ENCODE measurements around the gene DLGAP1. TPM values are rescaled to one million over a fixed set of nuclear protein-coding genes. Genes with fewer than 3 reads are reported as not detected.
A peak's percentile ranks its signal among the peaks of the same experiment; 100 is the strongest.
"Not testable (repeated sequence)": the region's sequence is repeated elsewhere in the genome, so short reads cannot be mapped to it uniquely, and the experiment has no call there.

DLGAP1 gene
- total RNA-seq, 2 experiments from 2014 or later, result 0.53 to 1.5 TPM

- H3K27me3 Mint-ChIP-seq, result no peaks in the 10 kb centered on the region
- H3K4me3 Mint-ChIP-seq, result no peak overlapping the region
- CTCF ChIA-PET, result interaction anchor here (0.5 to 3.1 kb wide), 8 partner anchors 10 to 308 kb away, joined by 3 to 51 read pairs (median 6); no protein-coding TSS in a partner anchor
- H3K4me1 Mint-ChIP-seq, result peaks cover 22% of the 10 kb centered on the region
- peak; percentile 56 for DNase-seq
- no peak overlapping the region for H3K27ac Mint-ChIP-seq
- POLR2A ChIA-PET, result interaction anchor here (0.6 to 7.5 kb wide), 18 partner anchors 11 to 358 kb away, joined by 3 to 239 read pairs (median 4); partner anchors contain the start of gene TGIF1
- peaks cover 14% of the 10 kb centered on the region for H3K36me3 Mint-ChIP-seq (ENCODE audit: low read depth)
- peaks cover 3% of the 10 kb centered on the region for H3K9me3 Mint-ChIP-seq
These were observed 849.1 kb downstream of the DLGAP1 start for GRCh38 chr18:3605954-3606443.

GRCh38 chr18:3605486-3605952 lies 849.6 kb downstream of the DLGAP1 start:
- peaks cover 14% of the 10 kb centered on the region for H3K36me3 Mint-ChIP-seq (ENCODE audit: low read depth)
- no peaks in the 10 kb centered on the region for H3K27me3 Mint-ChIP-seq
- H3K4me1 Mint-ChIP-seq, result peaks cover 22% of the 10 kb centered on the region
- no peak overlapping the region for H3K4me3 Mint-ChIP-seq
- CTCF ChIA-PET, result interaction anchor here (1.1 to 3.1 kb wide), 7 partner anchors 10 to 308 kb away, joined by 4 to 51 read pairs (median 7); no protein-coding TSS in a partner anchor
- H3K27ac Mint-ChIP-seq, result no peak overlapping the region
- H3K9me3 Mint-ChIP-seq, result peaks cover 3% of the 10 kb centered on the region
- POLR2A ChIA-PET, result interaction anchor here (0.7 to 7.5 kb wide), 20 partner anchors 10 to 544 kb away, joined by 3 to 239 read pairs (median 4); partner anchors contain the start of gene TGIF1
- no peak for DNase-seq

GRCh38 chr18:3604498-3605408 lies 850.4 kb downstream of the DLGAP1 start:
- no peak overlapping the region for H3K27ac Mint-ChIP-seq
- POLR2A ChIA-PET, result interaction anchor here (0.7 to 7.5 kb wide), 23 partner anchors 8 to 545 kb away, joined by 3 to 239 read pairs (median 6); partner anchors contain the start of genes MYL12A, MYL12B and TGIF1
- CTCF ChIA-PET, result interaction anchor here (1.1 to 3.1 kb wide), 9 partner anchors 9 to 307 kb away, joined by 4 to 51 read pairs (median 8); no protein-coding TSS in a partner anchor
- peak; percentile 50 for DNase-seq
- peaks cover 3% of the 10 kb centered on the region for H3K9me3 Mint-ChIP-seq
- H3K36me3 Mint-ChIP-seq (ENCODE audit: low read depth), result peaks cover 14% of the 10 kb centered on the region
- H3K4me3 Mint-ChIP-seq, result no peak overlapping the region
- H3K4me1 Mint-ChIP-seq, result peaks cover 18% of the 10 kb centered on the region
- no peaks in the 10 kb centered on the region for H3K27me3 Mint-ChIP-seq

DNA sequence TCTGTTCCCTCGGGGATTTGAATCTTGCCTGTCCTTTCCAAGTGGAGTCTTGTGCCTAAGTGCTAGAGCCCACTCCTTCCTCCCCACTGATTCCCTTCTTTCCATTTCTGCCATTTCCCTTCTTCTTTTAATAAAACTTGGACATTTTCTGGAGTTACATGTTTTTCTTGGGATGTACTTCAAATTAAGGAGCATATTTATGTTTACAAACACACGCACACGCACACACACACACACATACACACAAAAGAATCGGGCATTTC lies 850.9 kb downstream of the DLGAP1 start:
- Mint-ChIP-seq H3K4me3 (no peak overlapping the region), H3K27me3 (no peaks in the 10 kb centered on the region), H3K27ac (no peak overlapping the region), H3K9me3 (peaks cover 3% of the 10 kb centered on the region), H3K4me1 (peaks cover 20% of the 10 kb centered on the region), H3K36me3 (ENCODE audit: low read depth) (peaks cover 11% of the 10 kb centered on the region)
- DNase-seq, result no peak
- ChIA-PET POLR2A (interaction anchor here (0.7 to 7.5 kb wide), 13 partner anchors 8 to 1034 kb away, joined by 3 to 239 read pairs (median 9); partner anchors contain the start of genes MYL12A, MYL12B and TGIF1), CTCF (interaction anchor here (1.4 to 3.0 kb wide), 5 partner anchors 10 to 307 kb away, joined by 4 to 40 read pairs (median 8); no protein-coding TSS in a partner anchor)

- ChIA-PET CTCF (interaction anchor here (1.4 to 3.0 kb wide), 5 partner anchors 9 to 306 kb away, joined by 4 to 40 read pairs (median 8); no protein-coding TSS in a partner anchor), POLR2A (interaction anchor here (0.7 to 7.5 kb wide), 22 partner anchors 8 to 1034 kb away, joined by 3 to 239 read pairs (median 5); partner anchors contain the start of genes MYL12A, MYL12B and TGIF1)
- Mint-ChIP-seq H3K4me3 (no peak overlapping the region), H3K27ac (no peak overlapping the region), H3K36me3 (ENCODE audit: low read depth) (peaks cover 11% of the 10 kb centered on the region), H3K4me1 (peaks cover 23% of the 10 kb centered on the region), H3K27me3 (no peaks in the 10 kb centered on the region), H3K9me3 (peaks cover 3% of the 10 kb centered on the region)
- peak; percentile 20 for DNase-seq
These were observed 851.5 kb downstream of the DLGAP1 start for GRCh38 chr18:3603421-3604234.

DNA sequence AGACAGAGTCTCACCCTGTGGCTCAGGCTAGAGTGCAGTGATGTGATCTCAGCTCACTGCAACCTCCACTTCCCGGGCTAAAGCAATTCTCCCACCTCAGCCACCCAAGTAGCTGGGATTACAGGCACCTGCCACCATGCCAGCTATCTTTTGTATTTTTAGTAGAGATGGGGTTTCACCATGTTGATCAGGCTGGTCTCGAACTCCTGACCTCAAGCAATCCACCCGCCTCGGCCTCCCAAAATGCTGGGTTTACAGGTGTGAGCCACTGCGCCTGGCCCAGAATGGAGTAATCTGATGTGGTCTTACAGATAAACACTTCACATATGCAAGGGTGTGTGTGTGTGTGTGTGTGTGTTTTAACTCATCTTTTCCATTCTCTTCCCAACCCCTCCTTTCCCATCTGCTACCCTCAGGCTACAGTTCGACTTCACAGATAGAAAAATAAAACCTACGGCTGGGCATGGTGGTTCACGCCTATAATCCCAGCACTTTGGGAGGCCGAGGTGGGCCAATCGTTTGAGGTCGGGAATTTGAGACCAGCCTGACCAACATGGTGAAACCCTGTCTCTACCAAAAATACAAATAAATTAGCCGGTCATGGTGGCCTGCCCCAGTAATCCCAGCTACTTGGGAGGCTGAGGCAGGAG lies 853.9 kb downstream of the DLGAP1 start:
- not testable (repeated sequence) for H3K4me3 Mint-ChIP-seq, H3K9me3 Mint-ChIP-seq, H3K27me3 Mint-ChIP-seq, H3K27ac Mint-ChIP-seq, DNase-seq
- peaks cover 23% of the 10 kb centered on the region for H3K36me3 Mint-ChIP-seq (ENCODE audit: low read depth)
- CTCF ChIA-PET, result interaction anchor here (1.4 to 3.0 kb wide), 2 partner anchors 65 to 148 kb away, joined by 4 to 22 read pairs; no protein-coding TSS in a partner anchor
- POLR2A ChIA-PET, result interaction anchor here (3.0 to 4.0 kb wide), 2 partner anchors 151 to 340 kb away, joined by 21 to 66 read pairs; partner anchors contain the start of genes MYL12B and TGIF1
- H3K4me1 Mint-ChIP-seq, result peaks cover 28% of the 10 kb centered on the region

DNA sequence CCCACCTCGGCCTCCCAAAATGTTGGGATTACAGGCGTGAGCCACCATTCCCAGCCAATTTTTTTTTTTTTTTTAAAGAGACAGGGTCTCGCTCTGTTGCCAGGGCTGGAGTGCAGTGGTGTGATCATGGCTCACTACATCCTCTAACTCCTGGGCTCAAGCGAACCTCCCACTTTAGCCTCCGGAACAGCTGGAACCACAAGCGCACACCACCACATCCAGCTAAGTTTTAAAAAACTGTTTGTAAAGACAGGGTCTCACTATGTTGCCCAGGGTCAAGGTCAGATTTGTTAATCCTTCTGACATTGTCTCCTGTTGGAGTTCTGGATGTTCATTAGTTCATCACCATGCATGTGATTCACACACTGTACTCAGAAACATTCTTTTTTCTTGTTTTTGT lies 855.2 kb downstream of the DLGAP1 start:
- no peaks in the 10 kb centered on the region for H3K27me3 Mint-ChIP-seq
- ChIA-PET POLR2A (no interaction called here), CTCF (no interaction called here)
- peaks cover 38% of the 10 kb centered on the region for H3K4me1 Mint-ChIP-seq
- H3K9me3 Mint-ChIP-seq, result no peaks in the 10 kb centered on the region
- no peak overlapping the region for H3K4me3 Mint-ChIP-seq
- peaks cover 27% of the 10 kb centered on the region for H3K36me3 Mint-ChIP-seq (ENCODE audit: low read depth)
- H3K27ac Mint-ChIP-seq, result no peak overlapping the region
- no peak for DNase-seq

- CTCF ChIA-PET, result interaction anchor here (0.7 kb wide), 1 partner anchor 63 kb away, joined by 3 read pairs; no protein-coding TSS in a partner anchor
- Mint-ChIP-seq H3K36me3 (ENCODE audit: low read depth) (peaks cover 27% of the 10 kb centered on the region), H3K27me3 (no peaks in the 10 kb centered on the region), H3K4me1 (peaks cover 38% of the 10 kb centered on the region), H3K4me3 (no peak overlapping the region), H3K9me3 (no peaks in the 10 kb centered on the region), H3K27ac (no peak overlapping the region)
- POLR2A ChIA-PET, result no interaction called here
- DNase-seq, result no peak
These were observed 855.9 kb downstream of the DLGAP1 start for GRCh38 chr18:3599195-3599594.

- Mint-ChIP-seq H3K4me3 (no peak overlapping the region), H3K27me3 (no peaks in the 10 kb centered on the region), H3K36me3 (ENCODE audit: low read depth) (peaks cover 27% of the 10 kb centered on the region), H3K4me1 (peaks cover 40% of the 10 kb centered on the region), H3K9me3 (no peaks in the 10 kb centered on the region), H3K27ac (no peak overlapping the region)
- no peak for DNase-seq
- ChIA-PET POLR2A (interaction anchor here (5.9 to 6.2 kb wide), 2 partner anchors 7 to 143 kb away, joined by 143 to 239 read pairs; no protein-coding TSS in a partner anchor), CTCF (interaction anchor here (0.7 to 6.5 kb wide), 3 partner anchors 13 to 144 kb away, joined by 3 to 75 read pairs (median 5); no protein-coding TSS in a partner anchor)
These were observed 856.5 kb downstream of the DLGAP1 start for GRCh38 chr18:3598581-3598980.

GRCh38 chr18:3597409-3598357 lies 857.4 kb downstream of the DLGAP1 start:
- DNase-seq, result no peak
- peak overlapping the region; percentile 98 for H3K27ac Mint-ChIP-seq
- no peaks in the 10 kb centered on the region for H3K9me3 Mint-ChIP-seq
- peaks cover 49% of the 10 kb centered on the region for H3K4me1 Mint-ChIP-seq
- CTCF ChIA-PET, result interaction anchor here (1.3 to 6.5 kb wide), 5 partner anchors 8 to 143 kb away, joined by 5 to 75 read pairs (median 33); no protein-coding TSS in a partner anchor
- no peaks in the 10 kb centered on the region for H3K27me3 Mint-ChIP-seq
- peak overlapping the region; percentile 92 for H3K4me3 Mint-ChIP-seq
- peaks cover 27% of the 10 kb centered on the region for H3K36me3 Mint-ChIP-seq (ENCODE audit: low read depth)
- POLR2A ChIA-PET, result interaction anchor here (0.6 to 6.2 kb wide), 9 partner anchors 8 to 961 kb away, joined by 3 to 239 read pairs (median 40); partner anchors contain the start of genes MYL12A and TGIF1

Data from activated CD4-positive, alpha-beta memory T cell treated with anti-CD3 and anti-CD28 coated beads, Interleukin-2, amount 10 ng/mL, durations not matched to agents 7 days and 5 days (primary cell).